ENCODE measurements around the gene PRDX6. TPM values are rescaled to one million over a fixed set of nuclear protein-coding genes. Genes with fewer than 3 reads are reported as not detected.

Gene PRDX6
- total and polyA plus RNA-seq, 2 of the 4 experiments (the other 2 are of a cell fraction): 373 to 426 TPM

- TF ChIP-seq USF2 (IDR thresholded peaks at IDR 0.05; ENCODE audit: low read depth, low read length) (no peak), ELK1 (IDR thresholded peaks at IDR 0.05; ENCODE audit: borderline replicate concordance, low read depth, low read length) (no peak)
Measured at GRCh38 chr1:173477286-173478093, at the start of gene PRDX6 (continued).

All from IMR-90 (cell line).